Epithelial cell of esophagus (primary cell): Measurements from ENCODE around the gene CGN.

Experiments
- DNase-seq: peaks from one replicate; pipeline ENCODE4 v3.0.0; 2010; ENCODE audit warnings: low read depth
- H3K4me3 ChIP-seq: 2 replicates; pipeline ENCODE4 v1.5.1; 2011; ENCODE audit warnings: mild to moderate bottlenecking, low read length, control low read depth
- TF ChIP-seq, protein P1 (sequence below): IDR thresholded peaks from 2 replicates; pipeline ENCODE4 v1.5.1; 2011; ENCODE audit warnings: low read depth, mild to moderate bottlenecking, low read length, control low read depth, inconsistent platforms; ENCODE audit not compliant: insufficient read depth; ENCODE audit errors: missing control alignments

CGN gene

GRCh38 chr1:151512801-151513625, 1.8 kb downstream of the CGN start:
- peak overlapping the region; percentile 75 for H3K4me3 ChIP-seq
- TF ChIP-seq, protein P1, sequence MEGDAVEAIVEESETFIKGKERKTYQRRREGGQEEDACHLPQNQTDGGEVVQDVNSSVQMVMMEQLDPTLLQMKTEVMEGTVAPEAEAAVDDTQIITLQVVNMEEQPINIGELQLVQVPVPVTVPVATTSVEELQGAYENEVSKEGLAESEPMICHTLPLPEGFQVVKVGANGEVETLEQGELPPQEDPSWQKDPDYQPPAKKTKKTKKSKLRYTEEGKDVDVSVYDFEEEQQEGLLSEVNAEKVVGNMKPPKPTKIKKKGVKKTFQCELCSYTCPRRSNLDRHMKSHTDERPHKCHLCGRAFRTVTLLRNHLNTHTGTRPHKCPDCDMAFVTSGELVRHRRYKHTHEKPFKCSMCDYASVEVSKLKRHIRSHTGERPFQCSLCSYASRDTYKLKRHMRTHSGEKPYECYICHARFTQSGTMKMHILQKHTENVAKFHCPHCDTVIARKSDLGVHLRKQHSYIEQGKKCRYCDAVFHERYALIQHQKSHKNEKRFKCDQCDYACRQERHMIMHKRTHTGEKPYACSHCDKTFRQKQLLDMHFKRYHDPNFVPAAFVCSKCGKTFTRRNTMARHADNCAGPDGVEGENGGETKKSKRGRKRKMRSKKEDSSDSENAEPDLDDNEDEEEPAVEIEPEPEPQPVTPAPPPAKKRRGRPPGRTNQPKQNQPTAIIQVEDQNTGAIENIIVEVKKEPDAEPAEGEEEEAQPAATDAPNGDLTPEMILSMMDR = peak; percentile 3
- peak; percentile 85 for DNase-seq

- DNase-seq = peak; percentile 86
- H3K4me3 ChIP-seq = no peak overlapping the region
- TF ChIP-seq, protein P1 = no peak
Observed at GRCh38 chr1:151513626-151514121, 2.5 kb downstream of the CGN start.

DNA sequence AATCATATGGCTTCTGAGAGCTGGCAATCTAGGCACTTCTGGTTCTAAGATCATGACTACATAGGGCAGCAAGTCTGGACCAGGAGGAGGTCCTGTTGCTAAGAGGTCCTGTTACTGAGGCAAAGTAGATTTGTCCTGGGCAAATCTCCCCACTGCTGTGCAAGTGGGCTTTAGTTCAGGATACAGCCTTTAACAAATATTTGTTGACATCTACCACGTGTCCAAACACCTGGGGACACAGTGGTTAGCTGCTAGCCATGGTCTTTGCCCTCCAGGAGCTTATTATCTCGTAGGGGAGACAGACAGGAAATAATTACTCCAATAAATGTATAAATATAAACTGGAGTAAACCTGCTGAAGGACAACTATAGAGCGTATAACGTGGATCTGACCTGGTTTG, 3.2 kb downstream of the CGN start:
- DNase-seq = peak; percentile 36
- TF ChIP-seq, protein P1 = no peak
- H3K4me3 ChIP-seq = no peak overlapping the region

GRCh38 chr1:151515265-151515664, 4.1 kb downstream of the CGN start:
- H3K4me3 ChIP-seq = no peak overlapping the region
- no peak for DNase-seq
- TF ChIP-seq, protein P1 = no peak

DNA sequence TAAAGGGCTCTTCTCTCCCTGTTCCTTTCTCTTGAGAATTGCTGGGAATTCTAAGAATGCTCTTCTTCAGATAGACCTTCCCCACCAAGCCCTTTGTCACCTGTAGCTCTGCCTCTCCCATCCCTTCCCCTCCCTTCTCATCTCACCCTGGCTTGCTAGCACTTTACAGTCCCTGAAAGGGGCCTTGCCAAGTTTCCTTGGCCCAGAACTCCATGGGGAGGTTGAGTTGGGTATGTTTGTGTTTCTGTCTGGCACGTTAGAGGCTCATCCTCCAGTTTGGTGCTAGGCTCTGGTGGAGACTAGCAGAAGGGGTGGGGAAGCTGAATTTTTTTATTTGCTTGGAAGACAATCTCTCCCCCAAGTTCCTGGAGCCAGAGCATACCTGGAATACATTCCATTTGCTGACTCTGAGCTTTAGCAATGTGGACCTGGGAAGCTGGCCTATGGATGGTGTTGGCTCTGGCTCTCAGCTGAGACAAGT, 4.9 kb downstream of the CGN start:
- peak; percentile 54 for DNase-seq
- TF ChIP-seq, protein P1 = no peak
- H3K4me3 ChIP-seq = no peak overlapping the region

GRCh38 chr1:151518431-151518830, 7.2 kb downstream of the CGN start:
- no peak for DNase-seq
- TF ChIP-seq, protein P1 = no peak

More at GRCh38 chr1:151518431-151518830, 7.2 kb downstream of the CGN start:
- H3K4me3 ChIP-seq = no peak overlapping the region
